ENCODE data around the gene MOCS3. TPM values are rescaled to one million over a fixed set of nuclear protein-coding genes. Genes with fewer than 3 reads are reported as not detected.

Gene MOCS3
- total and polyA plus RNA-seq, 2 of the 4 experiments (the other 2 are of a cell fraction), result 3.3 to 9.9 TPM

GRCh38 chr20:50957798-50958614 lies 612 bp upstream of the MOCS3 start, which contains the start of gene DPM1 (continued):
- TF ChIP-seq USF2 (IDR thresholded peaks at IDR 0.05; ENCODE audit: low read depth, low read length) (peak; percentile 7; the same call in 1 of the 2 replicates), RFX5 (IDR thresholded peaks at IDR 0.05; ENCODE audit: low read depth, low read length) (0 out of 2 replicates have a peak, but pooled peaks have one; percentile 13)
